HepG2 (cell line): ENCODE results near the gene ZNF581.

Experiments
- CHD2 ChIP-seq: IDR thresholded peaks from 2 replicates; pipeline ENCODE4 v1.6.1; 2011; ENCODE audit warnings: low read depth, low read length, improper control_type of control experiment
- NCOA1 ChIP-seq: sonication (generic); formaldehyde crosslinking; IDR thresholded peaks from 2 replicates; pipeline ENCODE4 v1.9.0; 2021; ENCODE audit warnings: missing genetic modification reagents
- PHF8 ChIP-seq: sonication (generic); formaldehyde crosslinking; IDR thresholded peaks from 2 replicates; pipeline ENCODE4 v1.5.0; 2020; ENCODE audit warnings: missing genetic modification reagents
- SIX1 ChIP-seq: sonication (generic); formaldehyde crosslinking; IDR thresholded peaks from 2 replicates; pipeline ENCODE4 v1.4.0; 2020; ENCODE audit warnings: missing genetic modification reagents, borderline replicate concordance
- ZNF274 ChIP-seq: sonication (generic); formaldehyde crosslinking; IDR thresholded peaks from 2 replicates; pipeline ENCODE4 v1.5.1; 2020; ENCODE audit warnings: mild to moderate bottlenecking, missing genetic modification reagents
- ZNF567 ChIP-seq: sonication (generic); formaldehyde crosslinking; IDR thresholded peaks from 2 replicates; pipeline ENCODE4 v1.8.1; 2023; ENCODE audit warnings: mild to moderate bottlenecking, missing genetic modification reagents, borderline replicate concordance
- TF ChIP-seq, protein P1 (sequence below): IDR thresholded peaks from 2 replicates; pipeline ENCODE4 v1.6.1; 2012; ENCODE audit warnings: inconsistent platforms

DNA sequence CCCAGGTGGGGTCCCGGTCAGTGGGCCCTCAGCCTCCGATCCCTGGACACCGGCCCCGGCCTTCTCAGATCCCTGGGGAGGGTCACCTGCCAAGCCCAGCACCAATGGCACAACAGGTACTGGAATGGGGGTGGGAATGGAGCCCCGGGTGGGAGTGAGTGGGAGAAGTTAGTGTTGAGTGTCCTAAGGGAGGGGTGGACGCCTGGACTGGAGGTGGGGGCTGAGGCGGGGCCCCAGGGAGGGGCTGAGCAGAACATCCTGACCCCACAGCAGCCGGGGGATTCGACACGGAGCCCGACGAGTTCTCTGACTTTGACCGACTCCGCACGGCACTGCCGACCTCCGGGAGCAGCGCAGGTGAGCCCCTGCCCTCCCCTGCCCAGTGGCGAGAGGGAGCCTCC lies 49.2 kb downstream of the ZNF581 start:
- TF ChIP-seq NCOA1 (no peak), CHD2 (no peak), SIX1 (CRISPR knock-in tag) (no peak), ZNF274 (CRISPR knock-in tag) (no peak), ZNF567 (CRISPR knock-in tag) (no peak), PHF8 (CRISPR knock-in tag) (no peak)
- TF ChIP-seq, protein P1, sequence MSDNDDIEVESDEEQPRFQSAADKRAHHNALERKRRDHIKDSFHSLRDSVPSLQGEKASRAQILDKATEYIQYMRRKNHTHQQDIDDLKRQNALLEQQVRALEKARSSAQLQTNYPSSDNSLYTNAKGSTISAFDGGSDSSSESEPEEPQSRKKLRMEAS = no peak
